Measurements from ENCODE around the gene STXBP5. TPM values are rescaled to one million over a fixed set of nuclear protein-coding genes. Genes with fewer than 3 reads are reported as not detected.

The STXBP5 gene
- total RNA-seq, 2 donors from 2014 or later: 22.2 to 27.3 TPM

DNA sequence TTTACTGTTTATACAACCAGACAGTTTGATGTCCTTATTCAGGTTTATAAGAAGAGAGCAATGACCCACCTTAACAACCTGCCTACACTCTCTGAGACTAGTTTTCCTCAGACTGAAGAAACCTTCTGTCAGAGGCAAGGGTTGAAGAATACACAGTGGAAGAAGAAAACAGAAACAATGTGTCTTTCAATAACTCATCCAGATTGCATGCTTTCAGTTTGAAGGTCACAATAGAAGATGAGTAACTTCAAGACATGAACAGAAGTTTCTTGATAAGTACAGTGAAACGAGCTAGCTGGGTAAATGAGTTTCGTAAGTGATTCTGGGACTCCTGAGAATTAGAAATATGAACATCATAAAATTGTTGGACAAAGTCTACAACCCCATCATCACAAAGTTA is 141.7 kb downstream of the STXBP5 start:
- DNase-seq (ENCODE audit: low spot score): no peak
- no peak overlapping the region for H3K4me3 ChIP-seq
- no peak for ATAC-seq (ENCODE audit: insufficient number of reproducible peaks, low FRiP score, low read depth)
- peaks cover 6% of the 10 kb centered on the region for H3K36me3 ChIP-seq
- no peaks in the 10 kb centered on the region for H3K9me3 ChIP-seq
- H3K27me3 ChIP-seq (replicated peaks; ENCODE audit: insufficient read depth): no peaks in the 10 kb centered on the region
- TF ChIP-seq, protein P1, sequence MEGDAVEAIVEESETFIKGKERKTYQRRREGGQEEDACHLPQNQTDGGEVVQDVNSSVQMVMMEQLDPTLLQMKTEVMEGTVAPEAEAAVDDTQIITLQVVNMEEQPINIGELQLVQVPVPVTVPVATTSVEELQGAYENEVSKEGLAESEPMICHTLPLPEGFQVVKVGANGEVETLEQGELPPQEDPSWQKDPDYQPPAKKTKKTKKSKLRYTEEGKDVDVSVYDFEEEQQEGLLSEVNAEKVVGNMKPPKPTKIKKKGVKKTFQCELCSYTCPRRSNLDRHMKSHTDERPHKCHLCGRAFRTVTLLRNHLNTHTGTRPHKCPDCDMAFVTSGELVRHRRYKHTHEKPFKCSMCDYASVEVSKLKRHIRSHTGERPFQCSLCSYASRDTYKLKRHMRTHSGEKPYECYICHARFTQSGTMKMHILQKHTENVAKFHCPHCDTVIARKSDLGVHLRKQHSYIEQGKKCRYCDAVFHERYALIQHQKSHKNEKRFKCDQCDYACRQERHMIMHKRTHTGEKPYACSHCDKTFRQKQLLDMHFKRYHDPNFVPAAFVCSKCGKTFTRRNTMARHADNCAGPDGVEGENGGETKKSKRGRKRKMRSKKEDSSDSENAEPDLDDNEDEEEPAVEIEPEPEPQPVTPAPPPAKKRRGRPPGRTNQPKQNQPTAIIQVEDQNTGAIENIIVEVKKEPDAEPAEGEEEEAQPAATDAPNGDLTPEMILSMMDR (IDR thresholded peaks at IDR 0.05): no peak
- H3K27ac ChIP-seq: no peak overlapping the region
- H3K4me1 ChIP-seq (ENCODE audit: control insufficient read depth in 1 of 2, low read depth in 2 of 2): no peaks in the 10 kb centered on the region

DNA sequence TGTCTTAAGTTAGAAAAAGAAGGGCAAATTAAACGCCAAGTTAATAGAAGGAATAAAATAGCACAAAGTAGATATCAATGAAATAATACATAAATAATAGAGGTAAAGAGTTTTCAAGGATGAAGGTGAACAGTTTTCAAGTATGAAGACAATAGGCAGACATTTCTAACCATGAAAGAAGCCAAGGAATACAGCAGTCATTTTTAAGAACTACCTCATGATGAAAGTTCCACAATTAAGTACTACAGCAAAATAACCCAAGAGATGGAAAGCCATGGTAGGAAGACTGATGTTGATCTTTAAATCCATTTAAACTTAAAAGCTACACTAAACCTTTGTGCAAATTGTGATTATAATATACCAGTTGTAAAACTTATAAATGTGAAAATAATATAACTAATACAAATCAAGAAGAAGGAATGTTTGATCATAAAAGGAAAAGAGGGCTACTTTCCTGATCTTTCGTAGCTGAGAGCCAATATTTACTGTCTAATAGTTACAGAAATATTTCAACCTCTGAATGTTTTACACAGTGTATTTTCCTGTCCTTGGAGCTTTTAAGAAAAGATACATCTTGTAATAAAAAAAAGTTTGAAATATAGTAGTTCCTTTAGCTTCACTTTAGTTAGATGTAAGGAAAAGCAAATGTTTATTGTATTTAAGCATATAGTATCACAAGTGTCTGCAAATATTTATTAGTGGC is 143.1 kb downstream of the STXBP5 start:
- H3K27me3 ChIP-seq (replicated peaks; ENCODE audit: insufficient read depth): no peaks in the 10 kb centered on the region
- no peaks in the 10 kb centered on the region for H3K4me1 ChIP-seq (ENCODE audit: control insufficient read depth in 1 of 2, low read depth in 2 of 2)
- no peak for ATAC-seq (ENCODE audit: insufficient number of reproducible peaks, low FRiP score, low read depth)
- H3K4me3 ChIP-seq: no peak overlapping the region
- H3K36me3 ChIP-seq: peaks cover 6% of the 10 kb centered on the region
- no peak for DNase-seq (ENCODE audit: low spot score)
- H3K27ac ChIP-seq: no peak overlapping the region
- no peaks in the 10 kb centered on the region for H3K9me3 ChIP-seq
- TF ChIP-seq, protein P1 (IDR thresholded peaks at IDR 0.05): no peak

DNA sequence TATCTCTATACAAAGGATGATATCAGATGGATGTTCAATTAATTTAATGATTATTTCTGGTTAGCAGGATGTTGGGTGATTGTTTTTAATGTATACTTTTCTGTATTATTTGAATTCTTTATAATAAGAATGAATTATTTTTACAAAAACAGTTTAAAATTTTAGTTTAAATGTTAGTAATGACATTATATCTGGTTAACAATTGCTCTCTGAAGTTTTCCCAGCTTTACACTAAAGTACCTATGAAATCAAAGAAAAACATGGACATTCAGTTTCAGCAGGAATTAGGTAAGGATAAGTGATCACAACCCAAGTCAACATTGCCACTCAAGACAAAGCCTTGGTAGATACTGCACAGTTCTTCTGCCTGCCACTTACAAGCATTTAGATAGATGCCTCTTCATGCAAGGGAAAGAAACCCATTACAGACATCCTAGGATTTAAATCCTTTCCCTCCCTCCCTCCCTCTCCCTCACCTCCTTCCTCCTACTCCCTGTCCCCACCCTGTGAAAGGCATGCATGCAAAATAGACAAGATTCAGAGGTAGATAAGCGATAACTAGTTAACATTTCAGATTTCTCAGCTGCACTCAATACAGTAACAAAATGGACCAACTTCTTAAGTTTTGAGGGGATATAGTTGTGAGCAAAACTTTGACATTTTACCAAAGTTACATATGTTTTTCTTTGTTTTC is 143.8 kb downstream of the STXBP5 start:
- Histone ChIP-seq H3K9me3 (no peaks in the 10 kb centered on the region), H3K27ac (no peak overlapping the region), H3K27me3 (replicated peaks; ENCODE audit: insufficient read depth) (no peaks in the 10 kb centered on the region), H3K36me3 (peaks cover 6% of the 10 kb centered on the region), H3K4me1 (ENCODE audit: control insufficient read depth in 1 of 2, low read depth in 2 of 2) (no peaks in the 10 kb centered on the region), H3K4me3 (no peak overlapping the region)
- no peak for ATAC-seq (ENCODE audit: insufficient number of reproducible peaks, low FRiP score, low read depth)
- no peak for DNase-seq (ENCODE audit: low spot score)
- TF ChIP-seq, protein P1 (IDR thresholded peaks at IDR 0.05): no peak

DNA sequence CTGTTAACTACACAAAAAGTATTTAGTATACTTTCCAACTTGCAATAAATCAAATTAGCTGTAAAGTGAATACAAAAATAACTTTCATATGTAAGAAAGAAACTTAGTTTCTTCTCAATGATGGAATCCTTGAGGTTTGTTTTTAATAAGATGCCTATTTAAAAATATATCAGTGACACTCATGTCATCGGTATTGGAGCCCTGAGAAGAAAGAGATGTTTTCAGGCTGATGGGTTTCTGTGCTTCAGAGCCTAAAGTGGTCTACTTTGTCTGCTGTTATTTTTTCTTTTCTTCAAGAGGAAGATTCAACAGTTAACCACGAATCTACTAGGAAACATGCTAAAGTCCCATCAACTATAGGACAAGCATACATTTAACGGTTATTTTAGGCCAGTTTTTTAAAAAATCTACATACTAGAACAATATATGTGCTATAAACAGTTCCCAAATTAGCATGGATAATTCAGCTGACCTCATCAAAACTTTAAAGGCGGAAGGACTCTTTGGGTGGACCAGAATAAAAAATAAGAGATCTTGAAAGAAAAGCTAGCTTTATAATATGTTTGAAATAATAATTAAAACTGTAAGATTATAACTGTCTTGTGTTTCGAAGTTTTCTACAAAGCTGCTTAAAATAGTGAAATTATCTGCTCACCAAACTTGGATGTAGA is 157.2 kb downstream of the STXBP5 start:
- Histone ChIP-seq H3K4me3 (no peak overlapping the region), H3K27ac (no peak overlapping the region), H3K36me3 (peaks cover 13% of the 10 kb centered on the region), H3K4me1 (ENCODE audit: control insufficient read depth in 1 of 2, low read depth in 2 of 2) (no peaks in the 10 kb centered on the region), H3K9me3 (no peaks in the 10 kb centered on the region), H3K27me3 (replicated peaks; ENCODE audit: insufficient read depth) (no peaks in the 10 kb centered on the region)
- no peak for ATAC-seq (ENCODE audit: insufficient number of reproducible peaks, low FRiP score, low read depth)
- TF ChIP-seq, protein P1 (IDR thresholded peaks at IDR 0.05): no peak
- DNase-seq (ENCODE audit: low spot score): no peak

DNA sequence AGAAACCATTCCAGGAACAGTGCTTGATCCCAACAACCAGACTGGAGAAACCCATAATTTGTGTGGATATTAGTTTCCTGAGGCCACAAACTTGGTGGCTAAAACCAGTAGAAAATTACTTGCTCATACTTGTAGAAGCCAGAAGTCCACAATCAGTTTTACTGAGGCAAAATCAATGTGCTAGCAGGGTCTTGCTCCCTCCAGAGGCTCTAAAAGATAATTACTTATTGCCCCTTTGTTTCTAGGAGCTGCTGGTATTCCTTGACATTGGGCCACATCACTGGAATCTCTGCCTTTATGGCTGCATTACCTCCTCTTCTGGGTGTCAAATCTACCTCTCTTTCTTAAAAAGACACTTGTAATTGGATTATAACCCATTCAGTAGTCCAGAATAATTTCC is 162.1 kb downstream of the STXBP5 start:
- ATAC-seq (ENCODE audit: insufficient number of reproducible peaks, low FRiP score, low read depth) (no peak), DNase-seq (ENCODE audit: low spot score) (no peak)
- Histone ChIP-seq H3K27ac (no peak overlapping the region), H3K4me3 (no peak overlapping the region), H3K9me3 (no peaks in the 10 kb centered on the region), H3K27me3 (replicated peaks; ENCODE audit: insufficient read depth) (no peaks in the 10 kb centered on the region), H3K36me3 (peaks cover 17% of the 10 kb centered on the region), H3K4me1 (ENCODE audit: control insufficient read depth in 1 of 2, low read depth in 2 of 2) (no peaks in the 10 kb centered on the region)
- TF ChIP-seq, protein P1 (IDR thresholded peaks at IDR 0.05): no peak
